Stimulated activated CD4-positive, alpha-beta T cell treated with anti-CD3 and anti-CD28 coated beads, Interleukin-15, amount 100 ng/mL, for 48 hours (primary cell): ENCODE measurements around the gene ARSD.
"Not testable (repeated sequence)": the region's sequence is repeated elsewhere in the genome, so short reads cannot be mapped to it uniquely, and the experiment has no call there.

Source experiments
- DNase-seq, 2 donors: peaks; one replicate each; pipeline ENCODE4 v3.0.0-alpha.2; 2020; ENCODE audit warnings: low read depth in 2 of 2

The ARSD gene

GRCh38 chrX:2892816-2893215, 36.3 kb downstream of the ARSD start:
- DNase-seq, result no peak

- DNase-seq, result not testable (repeated sequence)
Observed at GRCh38 chrX:2890536-2891460, 38.3 kb downstream of the ARSD start.

- DNase-seq, result not testable (repeated sequence)
Observed at GRCh38 chrX:2889706-2890490, 39.2 kb downstream of the ARSD start.

- no peak for DNase-seq
Observed at GRCh38 chrX:2889045-2889605, 40.0 kb downstream of the ARSD start.

- no peak for DNase-seq
Observed at GRCh38 chrX:2888309-2888708, 40.8 kb downstream of the ARSD start.

- DNase-seq, result no peak
Observed at GRCh38 chrX:2883770-2884169, 45.4 kb downstream of the ARSD start.

- DNase-seq, result no peak
Observed at GRCh38 chrX:2879670-2880069, 49.5 kb downstream of the ARSD start.

- DNase-seq, result no peak
Observed at GRCh38 chrX:2878563-2878962, 50.6 kb downstream of the ARSD start.

GRCh38 chrX:2875798-2876399, 53.2 kb downstream of the ARSD start:
- DNase-seq, result no peak

- no peak for DNase-seq
Observed at GRCh38 chrX:2875136-2875481, 54.0 kb downstream of the ARSD start.

GRCh38 chrX:2874222-2875135, 54.7 kb downstream of the ARSD start:
- DNase-seq, result no peak

GRCh38 chrX:2872671-2873277, 56.4 kb downstream of the ARSD start:
- DNase-seq, result no peak

- no peak for DNase-seq
Observed at GRCh38 chrX:2871831-2872230, 57.3 kb downstream of the ARSD start.

GRCh38 chrX:2870650-2871049, 58.5 kb downstream of the ARSD start:
- no peak for DNase-seq

GRCh38 chrX:2867206-2867605, 61.9 kb downstream of the ARSD start:
- DNase-seq, result no peak

- no peak for DNase-seq
Observed at GRCh38 chrX:2863646-2864045, 65.5 kb downstream of the ARSD start.

- DNase-seq, result no peak
Observed at GRCh38 chrX:2862404-2862803, 66.7 kb downstream of the ARSD start.

- DNase-seq, result no peak
Observed at GRCh38 chrX:2859197-2859797, 69.8 kb downstream of the ARSD start.

GRCh38 chrX:2857566-2857965, 71.6 kb downstream of the ARSD start:
- DNase-seq, result no peak

- DNase-seq, result no peak
Observed at GRCh38 chrX:2855761-2856160, 73.4 kb downstream of the ARSD start.
